NB4 (cell line): ENCODE data around the gene MACROD2.

Source experiments
- DNase-seq: peaks from one replicate; pipeline ENCODE4 v3.0.0; 2010; ENCODE audit warnings: low read depth
- H3K4me3 ChIP-seq: one replicate; pipeline ENCODE4 v1.5.1; 2011; ENCODE audit warnings: mild to moderate bottlenecking, low read depth, low read length, moderate library complexity
- CTCF ChIP-seq: IDR thresholded peaks from one replicate; pipeline ENCODE4 v1.5.1; 2012; ENCODE audit warnings: low read depth, low read length
- MAX ChIP-seq: IDR thresholded peaks from 2 replicates; pipeline ENCODE4 v1.6.1; 2011; ENCODE audit warnings: low read depth, low read length
- MYC ChIP-seq: IDR thresholded peaks from 2 replicates; pipeline ENCODE4 v1.6.1; 2011; ENCODE audit warnings: low read depth, low read length
- POLR2A ChIP-seq: IDR thresholded peaks from 2 replicates; pipeline ENCODE4 v1.6.1; 2011; ENCODE audit warnings: mild to moderate bottlenecking; ENCODE audit not compliant: insufficient read length; ENCODE audit errors: extremely low read depth

MACROD2 gene

DNA sequence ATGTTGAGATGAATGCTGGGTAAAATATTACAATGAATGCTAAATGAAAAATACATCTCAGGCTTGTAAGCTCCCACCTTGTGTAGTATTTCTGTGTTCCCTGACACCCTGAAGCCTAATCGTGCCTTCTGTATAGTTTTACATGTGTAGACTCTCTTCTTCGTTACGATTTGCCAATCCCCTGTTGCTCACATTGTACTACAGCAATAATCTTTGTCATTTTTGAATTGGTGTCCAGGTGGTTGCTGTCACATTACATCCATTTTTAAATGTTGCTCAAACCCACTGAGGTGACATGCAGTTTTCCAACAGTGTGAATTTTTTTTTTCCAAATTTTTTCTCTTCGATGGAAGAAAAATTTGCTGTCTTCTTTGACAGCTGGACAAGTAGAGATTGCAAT, 642.1 kb downstream of the MACROD2 start:
- no peak overlapping the region for H3K4me3 ChIP-seq
- no peak for DNase-seq
- no peak for TF ChIP-seq MYC
- no peak for TF ChIP-seq MAX
- no peak for TF ChIP-seq POLR2A
- no peak for TF ChIP-seq CTCF

- DNase-seq: no peak
- H3K4me3 ChIP-seq: no peak overlapping the region
- no peak for TF ChIP-seq CTCF
These were observed 647.8 kb downstream of the MACROD2 start for GRCh38 chr20:14643146-14643545.

DNA sequence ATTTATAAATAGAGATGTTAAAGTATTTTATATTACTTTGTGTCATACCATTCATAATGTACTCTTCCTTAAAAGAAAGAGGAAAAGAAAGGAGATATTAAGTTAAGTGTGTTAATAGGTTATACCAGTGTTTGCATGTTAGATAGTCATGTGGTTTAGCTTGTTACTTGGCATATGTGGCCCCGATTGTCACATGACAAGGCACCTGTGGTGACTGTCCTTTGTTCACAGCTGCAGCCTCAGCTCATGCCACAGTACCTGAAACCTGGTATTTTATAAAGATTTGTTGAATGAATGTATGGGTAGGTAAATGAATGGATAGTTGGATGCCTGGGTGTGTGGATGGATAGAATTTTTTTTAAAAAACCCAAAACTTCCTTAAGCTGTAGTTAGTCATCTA, 648.2 kb downstream of the MACROD2 start:
- TF ChIP-seq POLR2A (no peak), MYC (no peak), MAX (no peak), CTCF (no peak)
- no peak overlapping the region for H3K4me3 ChIP-seq
- DNase-seq: no peak

GRCh38 chr20:14644306-14645097, 649.2 kb downstream of the MACROD2 start:
- no peak for DNase-seq
- TF ChIP-seq MAX (no peak), POLR2A (no peak), MYC (no peak), CTCF (no peak)
- H3K4me3 ChIP-seq: no peak overlapping the region

DNA sequence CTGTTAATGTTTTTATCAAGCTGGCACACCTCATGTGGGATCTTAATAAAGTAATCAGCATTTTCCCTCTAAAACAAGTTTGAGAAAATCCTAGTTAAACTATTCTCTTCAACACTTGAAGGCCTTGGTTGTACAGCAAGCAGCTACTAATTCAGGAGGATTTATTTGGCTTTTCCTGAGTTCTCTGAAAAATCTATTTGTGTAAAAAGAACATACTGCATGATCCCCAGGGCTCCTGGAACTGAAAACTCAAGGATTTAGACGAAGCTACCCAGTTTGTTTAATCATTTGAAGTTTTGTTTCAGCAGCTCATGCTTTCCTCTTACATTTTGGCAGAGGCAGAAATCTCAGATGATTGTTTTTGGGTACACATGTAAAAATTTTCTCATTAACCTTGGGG, 651.7 kb downstream of the MACROD2 start:
- TF ChIP-seq MYC: no peak
- no peak for TF ChIP-seq POLR2A
- TF ChIP-seq CTCF: no peak
- no peak for TF ChIP-seq MAX
- no peak for DNase-seq
- no peak overlapping the region for H3K4me3 ChIP-seq

GRCh38 chr20:14649662-14650061, 654.3 kb downstream of the MACROD2 start:
- no peak for DNase-seq
- TF ChIP-seq MAX: no peak
- no peak overlapping the region for H3K4me3 ChIP-seq
